ENCODE data around the gene CHST15. TPM values are rescaled to one million over a fixed set of nuclear protein-coding genes. Genes with fewer than 3 reads are reported as not detected.

CHST15 gene
- total and polyA plus RNA-seq, 2 of the 8 experiments (the other 6 are each of a cell fraction or from before 2014, with no cell fraction given), result 8.8 to 9.1 TPM

DNA sequence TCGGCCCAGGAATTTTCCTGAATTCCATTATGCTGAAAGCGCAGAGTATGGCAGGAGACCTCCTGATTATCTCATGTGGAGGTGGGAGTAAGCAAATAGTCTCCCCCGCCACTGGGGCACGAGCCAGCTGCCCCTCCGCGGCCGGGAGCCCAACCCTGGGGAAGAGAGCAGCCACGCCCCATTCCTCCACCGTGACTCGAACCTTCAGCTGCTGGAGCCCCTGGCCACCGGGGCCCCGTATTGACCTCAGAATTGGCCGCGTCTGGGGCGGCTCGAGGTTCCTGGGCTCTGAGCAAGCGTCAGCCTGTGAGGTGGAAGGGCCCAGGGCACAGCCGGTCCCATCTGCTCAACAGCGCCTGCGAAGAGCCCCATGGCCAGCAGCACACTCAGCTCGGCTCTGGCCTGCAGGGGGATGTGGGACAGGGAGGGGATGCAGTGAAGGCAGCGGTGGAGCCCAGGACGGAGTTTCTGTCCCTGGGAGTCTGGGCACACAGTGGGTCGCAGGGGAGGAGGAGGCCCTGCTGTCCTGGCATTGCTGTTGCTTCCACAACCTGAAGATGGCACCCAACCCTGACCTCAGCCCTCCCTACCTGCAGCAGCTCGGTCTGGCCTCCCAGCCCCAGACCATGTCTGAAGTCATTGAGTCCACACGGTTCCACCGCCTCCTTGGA is 97.8 kb downstream of the CHST15 start:
- Histone ChIP-seq H4K5ac (ENCODE audit: insufficient read length, low read depth, low read length) (no peak overlapping the region), H3K18ac (ENCODE audit: extremely low read depth, low read length) (peak overlapping the region; percentile 71), H3K4me2 (ENCODE audit: insufficient read depth in 1 of 2, low read depth in 2 of 2, low read length in 2 of 2) (peak overlapping the region; percentile 73 to 75), H2AK5ac (ENCODE audit: low read depth, low read length) (no peak overlapping the region), H2BK12ac (ENCODE audit: low read depth, low read length) (0 out of 2 replicates have a peak overlapping the region, but pooled peaks have one; percentile 19), H2BK15ac (ENCODE audit: low read length) (0 out of 2 replicates have a peak overlapping the region, but pooled peaks have one; percentile 36), H4K91ac (replicated peaks; ENCODE audit: insufficient read length, low read length) (peak overlapping the region; percentile 38), H3K9ac (replicated peaks in 1 of 4; ENCODE audit: extremely low read depth in 1 of 4, low read depth in 3 of 4, low read length in 3 of 4) (no peak overlapping the region), H3K27ac (ENCODE audit: low read depth, low read length) (no peak overlapping the region), H3K23ac (ENCODE audit: insufficient read length) (no peak overlapping the region), H3K4me3 (ENCODE audit: extremely low read depth in 1 of 4, insufficient read depth in 2 of 4, low read depth in 3 of 4, low read length in 4 of 4) (peak overlapping the region; percentile 8 to 59 (median 41)), H4K20me1 (replicated peaks in 1 of 2; ENCODE audit: control insufficient read depth in 1 of 2, insufficient read depth in 2 of 2, low read length in 2 of 2) (no peaks in the 10 kb centered on the region), H3K9me3 (ENCODE audit: insufficient read depth in 2 of 2, low read depth in 1 of 2, low read length in 1 of 2) (no peaks in the 10 kb centered on the region), H3K79me2 (ENCODE audit: control insufficient read depth in 1 of 2, insufficient read depth in 2 of 2, low read length in 2 of 2) (no peaks in the 10 kb centered on the region), H3K36me3 (ENCODE audit: control insufficient read depth in 2 of 4, insufficient read depth in 4 of 4, low read length in 3 of 4) (no peaks in the 10 kb centered on the region), H3K14ac (ENCODE audit: insufficient read length) (no peak overlapping the region), H3K79me1 (ENCODE audit: low read depth, low read length) (no peaks in the 10 kb centered on the region), H3K4ac (replicated peaks; ENCODE audit: insufficient read length, low read depth, low read length) (peak overlapping the region; percentile 49), H3K27me3 (replicated peaks in 1 of 4; ENCODE audit: control insufficient read depth in 3 of 4, extremely low read depth in 1 of 4, insufficient read depth in 3 of 4, low read length in 3 of 4) (peaks cover 0 to 14% (median 10%) of the 10 kb centered on the region in 4 experiments; a peak in 6 of 7 replicates), H2BK120ac (replicated peaks; ENCODE audit: low read depth, low read length) (no peak overlapping the region), H4K8ac (ENCODE audit: extremely low read depth, insufficient read depth, low read length) (no peak overlapping the region), H3K23me2 (ENCODE audit: low read depth, low read length) (peaks cover 5% of the 10 kb centered on the region; the same call in 1 of the 2 replicates), H3K4me1 (replicated peaks in 1 of 4; ENCODE audit: control insufficient read depth in 3 of 4, insufficient read depth in 4 of 4, low read length in 3 of 4) (peaks cover 0 to 12% (median 3%) of the 10 kb centered on the region in 4 experiments; a peak in 5 of 7 replicates), H2BK5ac (ENCODE audit: low read depth, low read length) (no peak overlapping the region; the same call in 1 of the 2 replicates), H2AFZ (ENCODE audit: low read length) (peak overlapping the region; percentile 68), H3K56ac (replicated peaks; ENCODE audit: insufficient read length, low read depth, low read length) (no peak overlapping the region), H2BK20ac (ENCODE audit: low read length) (no peak overlapping the region)
- ChIA-PET POLR2A (ENCODE audit: partially characterized antibody) (interaction anchor here (0.9 kb wide), 1 partner anchor 26 kb away, joined by 3 read pairs; no protein-coding TSS in a partner anchor), CTCF (ENCODE audit: partially characterized antibody) (interaction anchor here (0.6 to 5.4 kb wide), 71 partner anchors 8 to 541 kb away, joined by 3 to 79 read pairs (median 5); no protein-coding TSS in a partner anchor)
- DNase-seq (ENCODE audit: low read depth in 1 of 2, low spot score in 2 of 2) (peak; percentile 72 to 75), FAIRE-seq (peak; percentile 72)
- 13% methylated on average over 27 of the region's 27 CpGs; no CpG with 5 or more reads in 1 of the 2 experiments for WGBS, 2 experiments (ENCODE audit: extremely low coverage in 1 of 2, insufficient coverage in 1 of 2, insufficient read length in 1 of 2, insufficient replicate concordance in 2 of 2, low coverage in 1 of 2, low lambda C conversion rate in 2 of 2, missing lambda C conversion rate in 1 of 2)
- TF ChIP-seq CEBPB (IDR thresholded peaks at IDR 0.05; ENCODE audit: low read depth, low read length) (no peak), RAD21 (IDR thresholded peaks at IDR 0.05 in 1 of 2, conservative IDR thresholded peaks at IDR 0.05 in 1 of 2; ENCODE audit: low read depth in 2 of 2, low read length in 2 of 2) (peak; percentile 80 to 86), TAF7 (optimal IDR thresholded peaks at IDR 0.05; ENCODE audit: borderline replicate concordance, low read depth, low read length) (no peak), KDM5A (IDR thresholded peaks at IDR 0.05; ENCODE audit: low read length) (no peak), BACH1 (IDR thresholded peaks at IDR 0.05; ENCODE audit: low read length) (peak; percentile 56; the same call in 1 of the 2 replicates), GABPA (IDR thresholded peaks at IDR 0.05; ENCODE audit: borderline replicate concordance, insufficient read depth, low read length) (no peak; the same call in 1 of the 2 replicates), TBP (IDR thresholded peaks at IDR 0.05; ENCODE audit: low read depth, low read length) (0 out of 2 replicates have a peak, but pooled peaks have one; percentile 20), EGR1 (IDR thresholded peaks at IDR 0.05; ENCODE audit: borderline replicate concordance, low read depth, low read length) (no peak), JUND (IDR thresholded peaks at IDR 0.05; ENCODE audit: low read length) (0 out of 2 replicates have a peak, but pooled peaks have one; percentile 4), YY1 (IDR thresholded peaks at IDR 0.05; ENCODE audit: low read depth, low read length) (no peak), HDAC6 (IDR thresholded peaks at IDR 0.05; ENCODE audit: low read depth, low read length) (no peak), SP4 (IDR thresholded peaks at IDR 0.05; ENCODE audit: low read length) (no peak)
